ENCODE measurements around the gene CALR3.
A peak's percentile ranks its signal among the peaks of the same experiment; 100 is the strongest.

CALR3 gene

GRCh38 chr19:16446724-16447368 lies 49.1 kb downstream of the CALR3 start:
- Mint-ChIP-seq H3K36me3 (ENCODE audit: low read depth) (peaks cover 25% of the 10 kb centered on the region), H3K27ac (peak overlapping the region; percentile 80), H3K9me3 (peaks cover 5% of the 10 kb centered on the region), H3K4me3 (no peak overlapping the region), H3K27me3 (no peaks in the 10 kb centered on the region), H3K4me1 (ENCODE audit: low read depth) (peaks cover 62% of the 10 kb centered on the region)
- peak; percentile 49 for DNase-seq

DNA sequence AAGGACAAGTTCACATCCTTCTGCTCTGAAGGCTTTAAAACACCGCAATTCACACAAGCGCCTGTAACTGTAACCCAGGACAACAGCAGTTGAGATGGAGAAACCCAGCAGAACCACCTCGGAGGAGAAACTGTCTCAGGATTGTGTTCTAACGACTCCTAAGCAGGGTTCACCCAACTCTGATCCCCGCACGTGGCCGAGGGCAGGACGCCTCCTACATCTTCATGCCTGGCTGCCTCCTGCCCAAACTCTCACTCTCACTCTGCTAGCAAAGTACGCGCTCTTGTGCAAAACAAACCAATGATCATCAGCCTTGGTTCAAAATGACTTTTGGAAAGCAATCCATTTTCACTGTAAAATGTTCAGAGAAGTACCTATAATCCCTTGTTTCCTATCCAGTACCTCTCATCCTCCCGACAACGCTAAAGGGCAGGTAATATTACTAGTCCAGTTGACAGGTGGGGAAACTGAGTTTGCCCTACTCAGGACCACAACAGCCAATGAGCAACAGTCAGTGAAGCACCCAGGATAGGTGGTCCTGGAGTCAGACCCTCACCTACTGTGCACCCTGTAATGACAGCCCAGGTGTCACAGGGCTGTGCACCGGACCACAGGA lies 49.8 kb downstream of the CALR3 start:
- no peak overlapping the region for H3K4me3 Mint-ChIP-seq
- peak overlapping the region; percentile 79 for H3K27ac Mint-ChIP-seq
- H3K9me3 Mint-ChIP-seq, result peaks cover 5% of the 10 kb centered on the region
- H3K4me1 Mint-ChIP-seq (ENCODE audit: low read depth), result peaks cover 61% of the 10 kb centered on the region
- H3K36me3 Mint-ChIP-seq (ENCODE audit: low read depth), result peaks cover 29% of the 10 kb centered on the region
- H3K27me3 Mint-ChIP-seq, result no peaks in the 10 kb centered on the region
- DNase-seq, result no peak

GRCh38 chr19:16445238-16446107 lies 50.5 kb downstream of the CALR3 start:
- DNase-seq, result no peak
- H3K9me3 Mint-ChIP-seq, result peaks cover 5% of the 10 kb centered on the region
- H3K27me3 Mint-ChIP-seq, result no peaks in the 10 kb centered on the region
- H3K27ac Mint-ChIP-seq, result peak overlapping the region; percentile 79
- peaks cover 59% of the 10 kb centered on the region for H3K4me1 Mint-ChIP-seq (ENCODE audit: low read depth)
- H3K36me3 Mint-ChIP-seq (ENCODE audit: low read depth), result peaks cover 35% of the 10 kb centered on the region
- H3K4me3 Mint-ChIP-seq, result no peak overlapping the region

DNA sequence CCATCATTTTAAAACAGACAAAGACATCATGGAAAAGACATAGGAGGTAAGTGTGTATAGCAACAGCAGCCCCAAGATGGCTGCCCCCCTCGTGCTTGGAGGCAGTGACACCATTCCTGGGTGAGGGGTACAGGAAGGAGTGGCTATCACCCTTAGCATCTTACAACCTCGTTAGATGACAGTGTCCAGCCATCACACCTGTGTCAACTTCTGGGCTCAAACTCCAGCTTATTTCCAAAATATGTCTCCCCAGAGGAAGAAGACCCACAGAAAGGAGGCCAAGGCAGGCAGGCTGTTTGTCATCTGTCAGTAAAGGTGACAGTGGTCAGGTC lies 51.7 kb downstream of the CALR3 start:
- Mint-ChIP-seq H3K9me3 (no peaks in the 10 kb centered on the region), H3K4me3 (no peak overlapping the region), H3K36me3 (ENCODE audit: low read depth) (peaks cover 39% of the 10 kb centered on the region), H3K4me1 (ENCODE audit: low read depth) (peaks cover 49% of the 10 kb centered on the region), H3K27ac (peak overlapping the region; percentile 15), H3K27me3 (no peaks in the 10 kb centered on the region)
- DNase-seq, result no peak

DNA sequence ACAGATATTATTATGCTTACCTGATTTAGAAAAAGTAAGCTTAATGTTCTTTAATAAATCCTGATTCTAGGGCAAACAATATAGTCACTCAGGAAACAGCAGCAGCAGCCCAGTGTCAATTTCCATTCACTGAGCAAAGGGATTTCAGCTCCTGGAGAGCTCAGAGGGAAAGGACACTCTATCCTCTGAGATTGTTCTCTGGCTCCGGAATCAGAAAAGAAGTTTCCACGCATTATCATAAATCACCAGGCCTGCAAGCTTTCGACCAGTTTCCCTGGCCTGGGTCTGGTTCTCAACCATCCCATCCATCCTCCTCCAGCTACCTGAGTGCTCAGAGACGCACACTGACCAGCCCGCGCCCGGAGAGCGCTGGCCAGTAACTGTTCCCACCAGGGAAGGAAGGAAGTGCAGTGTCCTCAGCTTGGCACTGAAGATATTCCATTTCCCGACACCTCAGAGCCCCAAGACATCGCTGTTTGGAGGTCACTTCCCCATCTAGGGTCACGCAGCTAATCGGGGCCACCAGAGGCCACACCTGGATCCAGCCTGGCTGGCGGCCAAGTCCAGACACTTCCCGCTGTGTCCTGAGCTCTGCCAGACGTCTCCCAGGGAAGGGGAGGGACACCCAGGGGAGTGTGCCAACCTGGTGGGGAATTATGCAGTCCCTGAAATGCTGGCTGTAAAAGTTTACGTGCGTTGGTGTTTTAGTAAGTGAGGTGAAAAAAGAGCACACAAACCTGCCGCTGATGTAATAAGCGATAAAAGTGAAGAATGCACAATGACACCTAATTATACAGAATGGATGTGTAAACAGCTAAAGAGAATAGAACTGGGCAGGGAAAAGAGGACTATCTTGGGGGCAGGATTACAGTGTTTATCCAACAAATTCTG lies 53.3 kb downstream of the CALR3 start:
- Mint-ChIP-seq H3K4me3 (no peak overlapping the region), H3K27me3 (no peaks in the 10 kb centered on the region), H3K27ac (no peak overlapping the region), H3K4me1 (ENCODE audit: low read depth) (peaks cover 37% of the 10 kb centered on the region), H3K36me3 (ENCODE audit: low read depth) (peaks cover 43% of the 10 kb centered on the region), H3K9me3 (no peaks in the 10 kb centered on the region)
- no peak for DNase-seq

DNA sequence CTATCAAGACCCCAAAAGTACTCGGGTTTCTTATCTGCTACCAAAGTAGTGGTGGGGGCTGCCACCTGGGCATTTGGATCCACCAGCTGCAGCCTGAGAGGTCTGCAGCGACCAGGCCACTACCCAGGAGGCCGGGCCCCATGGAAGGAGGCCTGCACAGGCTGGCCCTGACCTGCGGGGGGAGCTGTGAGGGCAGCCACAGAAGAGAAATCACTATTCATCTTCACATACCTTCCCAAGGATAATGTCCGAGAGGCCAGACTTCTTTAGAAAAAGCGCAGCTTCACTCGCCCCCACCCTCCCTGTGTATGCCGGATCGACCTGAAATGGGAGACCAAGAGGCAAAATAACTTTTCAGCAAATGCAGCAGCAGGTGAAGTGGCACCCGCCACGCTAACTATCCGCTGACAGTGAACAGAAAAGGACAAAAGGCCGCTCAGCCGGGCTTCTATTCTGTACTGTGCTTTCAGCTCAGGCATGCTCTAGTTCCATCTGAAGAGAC lies 54.3 kb downstream of the CALR3 start:
- H3K4me3 Mint-ChIP-seq, result no peak overlapping the region
- no peaks in the 10 kb centered on the region for H3K27me3 Mint-ChIP-seq
- H3K27ac Mint-ChIP-seq, result no peak overlapping the region
- no peaks in the 10 kb centered on the region for H3K9me3 Mint-ChIP-seq
- H3K36me3 Mint-ChIP-seq (ENCODE audit: low read depth), result peaks cover 53% of the 10 kb centered on the region
- no peak for DNase-seq
- H3K4me1 Mint-ChIP-seq (ENCODE audit: low read depth), result peaks cover 27% of the 10 kb centered on the region

DNA sequence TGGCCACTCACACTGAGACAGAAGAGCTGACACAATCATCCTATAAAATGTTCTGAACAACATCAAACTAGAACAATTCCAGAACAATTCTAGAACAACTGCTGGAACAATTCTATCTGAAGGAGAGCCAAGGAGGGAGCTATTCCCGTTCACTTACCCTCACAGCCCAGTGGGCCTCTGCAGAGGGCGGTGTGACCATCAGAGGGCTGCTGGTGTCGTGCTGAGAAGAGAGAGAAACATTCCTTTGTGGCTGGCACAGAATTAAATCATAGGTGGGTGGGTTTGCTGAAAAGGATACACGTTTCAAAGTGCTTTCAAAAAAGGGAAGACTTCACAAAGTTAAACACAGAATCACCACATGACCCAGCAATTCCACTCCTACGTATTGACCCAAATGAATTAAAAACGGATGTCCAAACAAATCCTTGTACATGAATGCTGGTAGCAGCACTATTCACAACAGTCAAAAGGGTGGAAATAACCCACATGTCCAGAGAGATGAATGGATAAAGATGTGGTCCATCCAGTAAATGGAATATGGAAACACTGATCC lies 59.1 kb downstream of the CALR3 start:
- Mint-ChIP-seq H3K4me1 (ENCODE audit: low read depth) (peaks cover 8% of the 10 kb centered on the region), H3K27ac (peak overlapping the region; percentile 51), H3K36me3 (ENCODE audit: low read depth) (peaks cover 75% of the 10 kb centered on the region), H3K27me3 (no peaks in the 10 kb centered on the region), H3K9me3 (no peaks in the 10 kb centered on the region), H3K4me3 (no peak overlapping the region)
- no peak for DNase-seq

GRCh38 chr19:16435999-16436650 lies 59.8 kb downstream of the CALR3 start:
- no peak for DNase-seq
- Mint-ChIP-seq H3K4me1 (ENCODE audit: low read depth) (peaks cover 8% of the 10 kb centered on the region), H3K4me3 (no peak overlapping the region)

DNA sequence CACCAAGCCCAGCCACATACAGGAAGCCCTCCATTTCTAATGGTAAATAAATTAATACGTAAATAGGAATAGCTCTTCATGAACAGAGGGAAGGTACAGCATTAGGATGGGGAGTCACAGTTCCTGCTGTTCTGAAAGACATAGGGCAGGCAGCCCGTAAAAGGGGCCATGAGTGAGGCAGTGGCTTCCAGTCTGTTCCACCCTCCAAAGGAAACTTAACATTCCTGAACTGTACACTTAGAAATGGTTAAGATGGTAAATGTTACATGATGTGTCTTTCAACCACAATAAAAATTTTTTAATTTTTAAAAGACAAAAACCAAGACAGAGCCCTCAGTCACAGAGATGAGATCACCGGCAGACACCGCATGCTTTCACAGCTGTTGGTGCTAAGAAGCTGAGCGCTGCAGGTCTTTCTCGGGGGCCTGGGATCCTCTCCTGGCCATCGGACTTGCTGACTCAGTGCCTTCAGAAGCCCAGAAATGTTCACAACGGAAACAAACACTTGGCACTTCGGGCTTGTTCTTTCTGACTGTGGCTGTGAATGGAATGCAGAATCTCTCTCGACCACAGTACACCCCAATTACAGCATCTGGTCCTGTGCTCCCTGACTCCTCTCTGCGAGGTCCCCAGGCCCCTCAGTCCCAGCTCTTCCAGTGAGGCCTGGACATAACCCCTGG lies 60.6 kb downstream of the CALR3 start:
- peak overlapping the region; percentile 2 for H3K27ac Mint-ChIP-seq
- H3K4me1 Mint-ChIP-seq (ENCODE audit: low read depth), result peaks cover 8% of the 10 kb centered on the region
- no peak for DNase-seq
- no peaks in the 10 kb centered on the region for H3K9me3 Mint-ChIP-seq
- H3K36me3 Mint-ChIP-seq (ENCODE audit: low read depth), result peaks cover 76% of the 10 kb centered on the region
- no peak overlapping the region for H3K4me3 Mint-ChIP-seq
- H3K27me3 Mint-ChIP-seq, result no peaks in the 10 kb centered on the region

More at GRCh38 chr19:16435999-16436650, 59.8 kb downstream of the CALR3 start:
- H3K27me3 Mint-ChIP-seq, result no peaks in the 10 kb centered on the region
- peak overlapping the region; percentile 51 for H3K27ac Mint-ChIP-seq
- H3K9me3 Mint-ChIP-seq, result no peaks in the 10 kb centered on the region
- peaks cover 78% of the 10 kb centered on the region for H3K36me3 Mint-ChIP-seq (ENCODE audit: low read depth)

DNA sequence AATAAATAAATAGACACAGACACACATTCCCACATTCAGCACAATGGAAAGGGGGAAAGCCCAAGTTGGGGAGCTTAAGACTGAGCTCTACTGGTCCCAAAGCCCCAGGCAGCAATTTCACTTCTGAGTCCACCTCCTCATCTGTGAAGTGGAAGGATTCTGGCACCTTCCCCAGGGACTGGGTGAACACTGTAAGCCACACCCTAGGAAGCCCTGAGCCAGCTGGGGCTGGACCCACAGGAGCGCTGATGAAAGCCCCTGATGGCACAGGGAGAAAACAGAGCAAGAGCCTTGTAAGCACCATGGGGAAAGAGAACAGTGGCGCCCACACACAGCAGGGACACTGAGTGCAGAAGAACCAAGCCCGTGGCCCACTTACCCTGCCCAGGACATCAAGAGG lies 62.0 kb downstream of the CALR3 start:
- DNase-seq, result no peak
- H3K9me3 Mint-ChIP-seq, result no peaks in the 10 kb centered on the region
- H3K27me3 Mint-ChIP-seq, result no peaks in the 10 kb centered on the region
- H3K4me1 Mint-ChIP-seq (ENCODE audit: low read depth), result peaks cover 16% of the 10 kb centered on the region
- no peak overlapping the region for H3K4me3 Mint-ChIP-seq
- peaks cover 77% of the 10 kb centered on the region for H3K36me3 Mint-ChIP-seq (ENCODE audit: low read depth)
- H3K27ac Mint-ChIP-seq, result no peak overlapping the region

- Mint-ChIP-seq H3K4me1 (ENCODE audit: low read depth) (peaks cover 13% of the 10 kb centered on the region), H3K27ac (peak overlapping the region; percentile 57), H3K36me3 (ENCODE audit: low read depth) (peaks cover 77% of the 10 kb centered on the region), H3K4me3 (no peak overlapping the region), H3K27me3 (no peaks in the 10 kb centered on the region), H3K9me3 (no peaks in the 10 kb centered on the region)
- no peak for DNase-seq
Observed at GRCh38 chr19:16429759-16430091, 66.2 kb downstream of the CALR3 start.

GRCh38 chr19:16429066-16429758 lies 66.8 kb downstream of the CALR3 start:
- H3K36me3 Mint-ChIP-seq (ENCODE audit: low read depth), result peaks cover 77% of the 10 kb centered on the region
- H3K27ac Mint-ChIP-seq, result peak overlapping the region; percentile 57
- no peaks in the 10 kb centered on the region for H3K27me3 Mint-ChIP-seq
- no peak for DNase-seq
- H3K4me1 Mint-ChIP-seq (ENCODE audit: low read depth), result peaks cover 13% of the 10 kb centered on the region
- H3K9me3 Mint-ChIP-seq, result no peaks in the 10 kb centered on the region
- no peak overlapping the region for H3K4me3 Mint-ChIP-seq
